Stomach (tissue), 4 donors: Measurements from ENCODE around the gene SYT2.
"Not testable (repeated sequence)": the region's sequence is repeated elsewhere in the genome, so short reads cannot be mapped to it uniquely, and the experiment has no call there.

ENCODE experiments used
- CTCF ChIP-seq, 7 experiments: fragments of 450-650 bp in 4 of 7; fragments of 200-600 bp in 3 of 7; sonication (generic) in 3 of 7; IDR thresholded peaks; one replicate each; pipeline ENCODE4 v1.5.1; 2016 to 2019; ENCODE audit warnings: antibody characterized with exemption in 7 of 7, control low read depth in 2 of 7, mild to moderate bottlenecking in 1 of 7
- EP300 ChIP-seq: sonication (generic); formaldehyde crosslinking; IDR thresholded peaks from one replicate; pipeline ENCODE4 v1.6.1; 2017; ENCODE audit warnings: antibody characterized with exemption
- POLR2A ChIP-seq, 4 donors: fragments of 450-650 bp; IDR thresholded peaks; one replicate each; pipeline ENCODE4 v1.6.1; 2016; ENCODE audit warnings: antibody characterized with exemption in 4 of 4, control low read depth in 2 of 4, mild to moderate bottlenecking in 1 of 4, moderate library complexity in 1 of 4
- POLR2AphosphoS5 ChIP-seq, 3 donors: sonication (generic); formaldehyde crosslinking; IDR thresholded peaks; one replicate each; pipeline ENCODE4 v1.6.1; 2016; ENCODE audit warnings: antibody characterized with exemption in 3 of 3

- not testable (repeated sequence) for TF ChIP-seq POLR2A (IDR thresholded peaks at IDR 0.05); CTCF (IDR thresholded peaks at IDR 0.05); POLR2AphosphoS5 (IDR thresholded peaks at IDR 0.05); EP300
Observed at GRCh38 chr1:202540858-202541257, 169.4 kb downstream of the SYT2 start.
